IMR-90 (cell line): ENCODE data around the gene CARD8. TPM values are rescaled to one million over a fixed set of nuclear protein-coding genes. Genes with fewer than 3 reads are reported as not detected.

Source experiments
- ATAC-seq: fragments of 200-7000 bp; cut with Tn5 transposase; 2 replicates; pipeline ENCODE4 v1.9.1; 2020; ENCODE audit warnings: low read depth, mild to moderate bottlenecking, moderate library complexity
- BruUV-seq: library from RNA; stranded (reverse); fragments of 400-500 nt; replicated peaks from 2 replicates; lab custom pipeline; 2021; lab: Mats Ljungman, UMichigan
- CTCF ChIA-PET: fragments of 300-600 bp; formaldehyde crosslinking; extraction: SDS; loops from one replicate; lab custom pipeline; 2021; ENCODE audit warnings: antibody characterized with exemption; lab: Yijun Ruan, JAX
- POLR2A ChIA-PET: fragments of 300-600 bp; sonication (Branson Sonifier 250); formaldehyde crosslinking; loops from one replicate; lab custom pipeline; 2022; ENCODE audit warnings: antibody characterized with exemption; ENCODE audit not compliant: unreplicated experiment; lab: Charles Lee
- DNase-seq: peaks from one replicate; pipeline ENCODE4 v3.0.0; 2013
- H2AFZ ChIP-seq: replicated peaks from 2 replicates; pipeline ENCODE3; 2013; ENCODE audit warnings: low read length, mild to moderate bottlenecking; ENCODE audit not compliant: poor library complexity
- H2AK5ac ChIP-seq: 2 replicates; pipeline ENCODE4 v1.6.1; 2013; ENCODE audit warnings: low read depth, low read length, inconsistent platforms
- H2AK9ac ChIP-seq: replicated peaks from 2 replicates; pipeline ENCODE3; 2013; ENCODE audit warnings: mild to moderate bottlenecking, low read depth, low read length, moderate library complexity; ENCODE audit not compliant: poor library complexity
- H2BK120ac ChIP-seq: 2 replicates; pipeline ENCODE4 v1.6.1; 2013; ENCODE audit warnings: low read depth, low read length, inconsistent platforms
- H2BK15ac ChIP-seq: 3 replicates; pipeline ENCODE4 v1.6.1; 2013; ENCODE audit warnings: low read depth, low read length, inconsistent platforms
- H2BK20ac ChIP-seq: 2 replicates; pipeline ENCODE4 v1.6.1; 2013; ENCODE audit warnings: low read depth, mild to moderate bottlenecking, inconsistent platforms, low read length, moderate library complexity
- H2BK5ac ChIP-seq: 2 replicates; pipeline ENCODE4 v1.6.1; 2013; ENCODE audit warnings: mild to moderate bottlenecking, low read depth, low read length, inconsistent platforms; ENCODE audit not compliant: poor library complexity, severe bottlenecking
- H3K14ac ChIP-seq: replicated peaks from 2 replicates; pipeline ENCODE4 v1.6.1; 2013; ENCODE audit warnings: low read depth, low read length, inconsistent platforms
- H3K18ac ChIP-seq: 2 replicates; pipeline ENCODE4 v1.6.1; 2013; ENCODE audit warnings: low read depth, low read length, control low read depth
- H3K23ac ChIP-seq: 2 replicates; pipeline ENCODE4 v1.6.1; 2013; ENCODE audit warnings: low read depth, low read length, inconsistent platforms
- H3K27ac ChIP-seq: 2 replicates; pipeline ENCODE4 v1.5.1; 2013; ENCODE audit warnings: mild to moderate bottlenecking, control low read depth, low read length; ENCODE audit not compliant: insufficient read depth
- H3K27me3 ChIP-seq: 2 replicates; pipeline ENCODE4 v1.6.1; 2013; ENCODE audit warnings: low read length; ENCODE audit not compliant: control insufficient read depth, insufficient read depth
- H3K36me3 ChIP-seq: 2 replicates; pipeline ENCODE4 v1.6.1; 2013; ENCODE audit warnings: low read length, mixed read lengths; ENCODE audit not compliant: control insufficient read depth, insufficient read depth
- H3K4ac ChIP-seq: 2 replicates; pipeline ENCODE4 v1.6.1; 2013; ENCODE audit warnings: low read depth, low read length, inconsistent platforms
- H3K4me1 ChIP-seq: 2 replicates; pipeline ENCODE4 v1.6.1; 2013; ENCODE audit warnings: low read length, mixed read lengths; ENCODE audit not compliant: control insufficient read depth, insufficient read depth
- H3K4me2 ChIP-seq: 2 replicates; pipeline ENCODE4 v1.6.1; 2013; ENCODE audit warnings: low read depth, mild to moderate bottlenecking, control low read depth, low read length, moderate library complexity
- H3K4me3 ChIP-seq: 2 replicates; pipeline ENCODE4 v1.5.1; 2013; ENCODE audit warnings: low read depth, mild to moderate bottlenecking, control low read depth, low read length, moderate library complexity; ENCODE audit not compliant: insufficient read depth
- H3K56ac ChIP-seq: 2 replicates; pipeline ENCODE4 v1.6.1; 2013; ENCODE audit warnings: low read length, inconsistent platforms; ENCODE audit not compliant: insufficient read depth; ENCODE audit errors: extremely low read depth
- H3K79me1 ChIP-seq, 2 experiments: 2 replicates each; pipeline ENCODE4 v1.6.1; 2013; ENCODE audit warnings: low read length in 2 of 2, inconsistent platforms in 1 of 2, low read depth in 1 of 2
- H3K9ac ChIP-seq: 2 replicates; pipeline ENCODE4 v1.6.1; 2013; ENCODE audit warnings: low read depth, low read length, control low read depth
- H3K9me1 ChIP-seq: 2 replicates; pipeline ENCODE4 v1.6.1; 2013; ENCODE audit warnings: low read length, inconsistent platforms; ENCODE audit not compliant: insufficient read depth
- H3K9me3 ChIP-seq: 2 replicates; pipeline ENCODE4 v1.6.1; 2013; ENCODE audit warnings: low read length; ENCODE audit not compliant: control insufficient read depth, insufficient read depth
- H4K20me1 ChIP-seq: 2 replicates; pipeline ENCODE4 v1.6.1; 2013; ENCODE audit warnings: low read length, inconsistent platforms; ENCODE audit not compliant: insufficient read depth
- H4K5ac ChIP-seq: 2 replicates; pipeline ENCODE4 v1.6.1; 2013; ENCODE audit warnings: mild to moderate bottlenecking, low read depth, low read length, control low read depth
- H4K8ac ChIP-seq, 2 experiments: 2 replicates each; pipeline ENCODE4 v1.6.1; 2013; ENCODE audit warnings: low read depth in 2 of 2, low read length in 2 of 2, control low read depth in 1 of 2, inconsistent platforms in 1 of 2
- H4K91ac ChIP-seq: 2 replicates; pipeline ENCODE4 v1.6.1; 2013; ENCODE audit warnings: low read depth, low read length, inconsistent platforms; ENCODE audit not compliant: insufficient read depth
- BHLHE40 ChIP-seq: fragments of 150-350 bp; IDR thresholded peaks from 2 replicates; pipeline ENCODE4 v1.6.1; 2016; ENCODE audit warnings: mild to moderate bottlenecking, low read depth, low read length
- CEBPB ChIP-seq: IDR thresholded peaks from 2 replicates; pipeline ENCODE4 v1.6.1; 2012; ENCODE audit warnings: low read depth, low read length, improper control_type of control experiment
- MAFK ChIP-seq: IDR thresholded peaks from 2 replicates; pipeline ENCODE4 v1.6.1; 2012; ENCODE audit warnings: low read depth, low read length, improper control_type of control experiment
- MAZ ChIP-seq: IDR thresholded peaks from 2 replicates; pipeline ENCODE4 v1.6.1; 2012; ENCODE audit warnings: low read depth, mild to moderate bottlenecking, low read length, improper control_type of control experiment, moderate library complexity, borderline replicate concordance
- MXI1 ChIP-seq: IDR thresholded peaks from 2 replicates; pipeline ENCODE4 v1.6.1; 2012; ENCODE audit warnings: low read depth, mild to moderate bottlenecking, low read length, moderate library complexity, borderline replicate concordance
- NFE2L2 ChIP-seq: fragments of 150-350 bp; IDR thresholded peaks from 2 replicates; pipeline ENCODE4 v1.6.1; 2016; ENCODE audit warnings: low read depth, mild to moderate bottlenecking, low read length
- POLR2A ChIP-seq: IDR thresholded peaks from 2 replicates; pipeline ENCODE4 v1.6.1; 2012; ENCODE audit warnings: mild to moderate bottlenecking, low read depth, low read length
- RCOR1 ChIP-seq: IDR thresholded peaks from 2 replicates; pipeline ENCODE4 v1.6.1; 2012; ENCODE audit warnings: mild to moderate bottlenecking, low read length, improper control_type of control experiment; ENCODE audit not compliant: insufficient replicate concordance
- SMC3 ChIP-seq: fragments of 150-350 bp; IDR thresholded peaks from 2 replicates; pipeline ENCODE4 v1.6.1; 2016; ENCODE audit warnings: low read depth, mild to moderate bottlenecking, antibody characterized with exemption, low read length, moderate library complexity
- WGBS, 2 experiments: methylation state at CpG; one replicate each; pipeline versions ENCODE4 v1.1.5 to v1.1.7; 2013; ENCODE audit warnings: missing lambda C conversion rate in 2 of 2; ENCODE audit not compliant: insufficient read length in 1 of 2; ENCODE audit errors: extremely low coverage in 2 of 2; 5-methylcytosine and 5-hydroxymethylcytosine counted together
- dilution Hi-C: fragments of 300-500 bp; cut with HindIII; formaldehyde crosslinking; loops from one replicate; pipeline ENCODE4 v1.14.3; 2018; ENCODE audit warnings: low sequenced_read_pairs; ENCODE audit not compliant: unreplicated experiment
- in situ Hi-C: fragments of 300-500 bp; cut with MboI; formaldehyde crosslinking; loops from 3 replicates; pipeline ENCODE4 v1.14.3; 2019; ENCODE audit warnings: low sequenced_read_pairs, inconsistent platforms, mixed read lengths
- intact Hi-C: fragments of 100-400 bp; cut with micrococcal nuclease; formaldehyde crosslinking; loops from 2 replicates; pipeline ENCODE4 v1.10.0; 2022
- polyA plus RNA-seq, 3 experiments: library from polyadenylated mRNA; depleted of rRNA; stranded (reverse); fragments of >200 nt; gene quantifications; 2 replicates each; pipeline ENCODE4 v1.2.3, GENCODE V29; 2012; ENCODE audit warnings: low replicate concordance in 1 of 3
- total RNA-seq: library from RNA; depleted of rRNA; stranded (reverse); fragments of >200 nt; gene quantifications from 2 replicates; pipeline ENCODE4 v1.2.3, GENCODE V29; 2012
- TF ChIP-seq, protein P1 (sequence below): fragments of 150-350 bp; IDR thresholded peaks from 2 replicates; pipeline ENCODE4 v1.6.1; 2017; ENCODE audit warnings: mild to moderate bottlenecking, antibody characterized with exemption, low read length, low read depth
- TF ChIP-seq, protein P2 (sequence below): conservative IDR thresholded peaks from 2 replicates; pipeline ENCODE4 v1.5.1; 2012; ENCODE audit warnings: mild to moderate bottlenecking, low read depth, low read length, improper control_type of control experiment

Gene CARD8
- total and polyA plus RNA-seq, 2 of the 4 experiments (the other 2 are of a cell fraction), result 11.3 to 15.5 TPM

DNA sequence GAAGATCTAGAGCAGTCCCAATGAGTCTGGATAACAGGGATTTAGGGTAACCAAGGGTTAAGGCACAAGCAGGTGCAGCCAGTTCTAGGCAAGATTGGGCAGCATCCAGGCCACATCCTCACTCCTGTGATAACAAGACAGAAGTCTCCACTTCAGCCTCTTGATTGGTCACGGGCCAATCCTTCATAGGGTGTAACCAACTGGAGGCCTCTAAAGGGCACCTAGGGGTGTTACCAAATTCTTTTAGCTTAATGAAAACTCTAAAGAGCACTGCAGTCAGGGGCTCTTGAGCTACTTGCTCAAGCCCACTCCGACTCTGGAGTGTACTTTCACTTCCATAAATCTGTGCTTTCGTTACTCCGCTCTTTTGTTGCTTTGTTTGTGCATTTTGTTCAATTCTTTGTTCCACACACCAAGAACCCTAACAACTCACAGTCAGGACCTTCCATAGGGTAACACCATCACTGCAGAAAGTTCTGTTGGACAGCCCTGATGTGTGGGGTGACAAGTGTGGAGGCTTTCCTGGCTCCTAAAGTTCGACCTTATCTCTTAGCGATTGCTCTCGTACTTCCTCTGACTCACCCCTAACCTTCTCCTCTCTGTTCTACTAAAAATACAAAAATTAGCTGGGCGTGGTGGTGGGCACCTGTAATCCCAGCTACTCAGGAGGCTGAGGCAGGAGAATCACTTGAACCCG lies 49.2 kb downstream of the CARD8 start:
- Histone ChIP-seq H3K4ac (no peak overlapping the region), H3K27me3 (no peaks in the 10 kb centered on the region), H2AK9ac (no peak overlapping the region), H3K9ac (no peak overlapping the region), H2BK5ac (no peak overlapping the region), H3K4me3 (no peak overlapping the region), H3K79me1 (peaks cover 10 to 37% of the 10 kb centered on the region in 2 experiments), H2BK15ac (no peak overlapping the region), H3K9me3 (no peaks in the 10 kb centered on the region), H3K36me3 (no peaks in the 10 kb centered on the region), H4K91ac (no peak overlapping the region), H3K9me1 (0 out of 2 replicates have a peak, but pooled peaks cover 3% of the 10 kb centered on the region), H3K23ac (no peak overlapping the region), H2BK20ac (no peak overlapping the region), H3K18ac (no peak overlapping the region), H2AK5ac (no peak overlapping the region), H3K4me2 (no peak overlapping the region), H3K56ac (no peak overlapping the region), H3K14ac (no peak overlapping the region), H4K8ac (no peak overlapping the region), H3K4me1 (peaks cover 2% of the 10 kb centered on the region; the same call in 1 of the 2 replicates), H2AFZ (no peak overlapping the region), H4K20me1 (no peaks in the 10 kb centered on the region), H2BK120ac (no peak overlapping the region), H4K5ac (no peak overlapping the region), H3K27ac (no peak overlapping the region)
- ChIA-PET CTCF (no interaction called here), POLR2A (no interaction called here)
- ATAC-seq (no peak), DNase-seq (no peak)
- intact Hi-C loops, result no loop called here
- WGBS, 2 experiments, result 100% methylated on average over 1 of the region's 9 CpGs; no CpG with 5 or more reads in 1 of the 2 experiments
- TF ChIP-seq, protein P1, sequence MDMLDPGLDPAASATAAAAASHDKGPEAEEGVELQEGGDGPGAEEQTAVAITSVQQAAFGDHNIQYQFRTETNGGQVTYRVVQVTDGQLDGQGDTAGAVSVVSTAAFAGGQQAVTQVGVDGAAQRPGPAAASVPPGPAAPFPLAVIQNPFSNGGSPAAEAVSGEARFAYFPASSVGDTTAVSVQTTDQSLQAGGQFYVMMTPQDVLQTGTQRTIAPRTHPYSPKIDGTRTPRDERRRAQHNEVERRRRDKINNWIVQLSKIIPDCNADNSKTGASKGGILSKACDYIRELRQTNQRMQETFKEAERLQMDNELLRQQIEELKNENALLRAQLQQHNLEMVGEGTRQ, result no peak
- TF ChIP-seq POLR2A (no peak), MXI1 (no peak), BHLHE40 (no peak), NFE2L2 (no peak), MAZ (no peak), RCOR1 (no peak), MAFK (no peak), SMC3 (no peak), CEBPB (no peak)
- TF ChIP-seq, protein P2, sequence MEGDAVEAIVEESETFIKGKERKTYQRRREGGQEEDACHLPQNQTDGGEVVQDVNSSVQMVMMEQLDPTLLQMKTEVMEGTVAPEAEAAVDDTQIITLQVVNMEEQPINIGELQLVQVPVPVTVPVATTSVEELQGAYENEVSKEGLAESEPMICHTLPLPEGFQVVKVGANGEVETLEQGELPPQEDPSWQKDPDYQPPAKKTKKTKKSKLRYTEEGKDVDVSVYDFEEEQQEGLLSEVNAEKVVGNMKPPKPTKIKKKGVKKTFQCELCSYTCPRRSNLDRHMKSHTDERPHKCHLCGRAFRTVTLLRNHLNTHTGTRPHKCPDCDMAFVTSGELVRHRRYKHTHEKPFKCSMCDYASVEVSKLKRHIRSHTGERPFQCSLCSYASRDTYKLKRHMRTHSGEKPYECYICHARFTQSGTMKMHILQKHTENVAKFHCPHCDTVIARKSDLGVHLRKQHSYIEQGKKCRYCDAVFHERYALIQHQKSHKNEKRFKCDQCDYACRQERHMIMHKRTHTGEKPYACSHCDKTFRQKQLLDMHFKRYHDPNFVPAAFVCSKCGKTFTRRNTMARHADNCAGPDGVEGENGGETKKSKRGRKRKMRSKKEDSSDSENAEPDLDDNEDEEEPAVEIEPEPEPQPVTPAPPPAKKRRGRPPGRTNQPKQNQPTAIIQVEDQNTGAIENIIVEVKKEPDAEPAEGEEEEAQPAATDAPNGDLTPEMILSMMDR, result no peak
- dilution Hi-C loops, result no loop called here
- no TSS peak for BruUV-seq
- in situ Hi-C loops, result no loop called here
